ENCODE data around the gene RALGDS.

Gene RALGDS

GRCh38 chr9:133120501-133121197, 391 bp downstream of the RALGDS start:
- Mint-ChIP-seq H3K4me1 (peaks cover 65% of the 10 kb centered on the region), H3K9me3 (no peaks in the 10 kb centered on the region), H3K36me3 (ENCODE audit: low read depth) (peaks cover 2% of the 10 kb centered on the region), H3K4me3 (peak overlapping the region; percentile 76), H3K27me3 (no peaks in the 10 kb centered on the region), H3K27ac (peak overlapping the region; percentile 54)
- ATAC-seq (no peak), DNase-seq (no peak)

GRCh38 chr9:133119846-133120500, 1.1 kb downstream of the RALGDS start:
- Mint-ChIP-seq H3K9me3 (no peaks in the 10 kb centered on the region), H3K4me3 (peak overlapping the region; percentile 76), H3K4me1 (peaks cover 68% of the 10 kb centered on the region), H3K36me3 (ENCODE audit: low read depth) (no peaks in the 10 kb centered on the region), H3K27me3 (no peaks in the 10 kb centered on the region), H3K27ac (peak overlapping the region; percentile 54)
- ATAC-seq (no peak), DNase-seq (no peak)

GRCh38 chr9:133119103-133119845, 1.8 kb downstream of the RALGDS start:
- Mint-ChIP-seq H3K4me3 (peak overlapping the region; percentile 76), H3K36me3 (ENCODE audit: low read depth) (no peaks in the 10 kb centered on the region), H3K27me3 (no peaks in the 10 kb centered on the region), H3K4me1 (peaks cover 67% of the 10 kb centered on the region), H3K9me3 (no peaks in the 10 kb centered on the region), H3K27ac (peak overlapping the region; percentile 62)
- DNase-seq, result no peak
- ATAC-seq, result no peak

GRCh38 chr9:133118568-133118967, 2.5 kb downstream of the RALGDS start:
- no peaks in the 10 kb centered on the region for H3K27me3 Mint-ChIP-seq
- ATAC-seq (no peak), DNase-seq (no peak)
- peaks cover 69% of the 10 kb centered on the region for H3K4me1 Mint-ChIP-seq
- H3K4me3 Mint-ChIP-seq, result peak overlapping the region; percentile 76
- peak overlapping the region; percentile 62 for H3K27ac Mint-ChIP-seq
- no peaks in the 10 kb centered on the region for H3K9me3 Mint-ChIP-seq
- no peaks in the 10 kb centered on the region for H3K36me3 Mint-ChIP-seq (ENCODE audit: low read depth)

GRCh38 chr9:133118179-133118520, 2.9 kb downstream of the RALGDS start:
- Mint-ChIP-seq H3K27me3 (no peaks in the 10 kb centered on the region), H3K4me3 (no peak overlapping the region), H3K27ac (no peak overlapping the region), H3K36me3 (ENCODE audit: low read depth) (no peaks in the 10 kb centered on the region), H3K4me1 (peaks cover 71% of the 10 kb centered on the region), H3K9me3 (no peaks in the 10 kb centered on the region)
- no peak for ATAC-seq
- DNase-seq, result no peak

GRCh38 chr9:133117271-133118178, 3.5 kb downstream of the RALGDS start:
- ATAC-seq (no peak), DNase-seq (no peak)
- Mint-ChIP-seq H3K27me3 (no peaks in the 10 kb centered on the region), H3K9me3 (no peaks in the 10 kb centered on the region), H3K27ac (peak overlapping the region; percentile 46), H3K4me3 (no peak overlapping the region), H3K4me1 (peaks cover 74% of the 10 kb centered on the region), H3K36me3 (ENCODE audit: low read depth) (no peaks in the 10 kb centered on the region)

GRCh38 chr9:133116346-133117231, 4.5 kb downstream of the RALGDS start:
- DNase-seq, result no peak
- no peak overlapping the region for H3K4me3 Mint-ChIP-seq
- H3K27ac Mint-ChIP-seq, result peak overlapping the region; percentile 84
- no peaks in the 10 kb centered on the region for H3K27me3 Mint-ChIP-seq
- H3K4me1 Mint-ChIP-seq, result peaks cover 71% of the 10 kb centered on the region
- H3K9me3 Mint-ChIP-seq, result no peaks in the 10 kb centered on the region
- ATAC-seq, result no peak
- no peaks in the 10 kb centered on the region for H3K36me3 Mint-ChIP-seq (ENCODE audit: low read depth)

- DNase-seq (peak; percentile 71), ATAC-seq (peak; percentile 93)
- H3K27me3 Mint-ChIP-seq, result no peaks in the 10 kb centered on the region
- H3K4me1 Mint-ChIP-seq, result peaks cover 69% of the 10 kb centered on the region
- no peaks in the 10 kb centered on the region for H3K9me3 Mint-ChIP-seq
- H3K36me3 Mint-ChIP-seq (ENCODE audit: low read depth), result no peaks in the 10 kb centered on the region
- peak overlapping the region; percentile 51 for H3K4me3 Mint-ChIP-seq
- H3K27ac Mint-ChIP-seq, result peak overlapping the region; percentile 84
Observed at GRCh38 chr9:133115604-133116345, 5.3 kb downstream of the RALGDS start.

- no peaks in the 10 kb centered on the region for H3K9me3 Mint-ChIP-seq
- H3K27ac Mint-ChIP-seq, result peak overlapping the region; percentile 84
- no peak overlapping the region for H3K4me3 Mint-ChIP-seq
- no peak for DNase-seq
- H3K36me3 Mint-ChIP-seq (ENCODE audit: low read depth), result peaks cover 1% of the 10 kb centered on the region
- H3K4me1 Mint-ChIP-seq, result peaks cover 71% of the 10 kb centered on the region
- no peak for ATAC-seq
- H3K27me3 Mint-ChIP-seq, result no peaks in the 10 kb centered on the region
Observed at GRCh38 chr9:133114886-133115603, 6.0 kb downstream of the RALGDS start.

GRCh38 chr9:133113949-133114885, 6.8 kb downstream of the RALGDS start:
- Mint-ChIP-seq H3K36me3 (ENCODE audit: low read depth) (peaks cover 8% of the 10 kb centered on the region), H3K9me3 (no peaks in the 10 kb centered on the region), H3K4me1 (peaks cover 69% of the 10 kb centered on the region), H3K27ac (peak overlapping the region; percentile 65), H3K4me3 (no peak overlapping the region), H3K27me3 (no peaks in the 10 kb centered on the region)
- no peak for DNase-seq
- no peak for ATAC-seq

GRCh38 chr9:133113163-133113948, 7.7 kb downstream of the RALGDS start:
- ATAC-seq (peak; percentile 11), DNase-seq (no peak)
- no peaks in the 10 kb centered on the region for H3K27me3 Mint-ChIP-seq
- H3K9me3 Mint-ChIP-seq, result no peaks in the 10 kb centered on the region
- H3K36me3 Mint-ChIP-seq (ENCODE audit: low read depth), result peaks cover 8% of the 10 kb centered on the region
- H3K4me3 Mint-ChIP-seq, result no peak overlapping the region
- H3K27ac Mint-ChIP-seq, result peak overlapping the region; percentile 56
- H3K4me1 Mint-ChIP-seq, result peaks cover 63% of the 10 kb centered on the region

Data from activated naive CD8-positive, alpha-beta T cell treated with anti-CD3 and anti-CD28 coated beads, Interleukin-2, amount 50 U/mL, for 24 hours (primary cell).